ENCODE data around the gene SLN. TPM values are rescaled to one million over a fixed set of nuclear protein-coding genes. Genes with fewer than 3 reads are reported as not detected.
A peak's percentile ranks its signal among the peaks of the same experiment; 100 is the strongest.

Gene SLN
- total RNA-seq, 1 donor from 2014 or later = 0.92 TPM

- no peaks in the 10 kb centered on the region for H3K9me3 ChIP-seq
These were observed 20.3 kb upstream of the SLN start for GRCh38 chr11:107731941-107732688.

GRCh38 chr11:107722662-107723061, 10.8 kb upstream of the SLN start:
- intact Hi-C loops (cut with DNase I) = no loop called here

More at GRCh38 chr11:107731941-107732688, 20.3 kb upstream of the SLN start:
- Histone ChIP-seq H3K27ac (no peak overlapping the region), H3K27me3 (ENCODE audit: low read depth) (no peaks in the 10 kb centered on the region), H3K36me3 (no peaks in the 10 kb centered on the region), H3K4me1 (no peaks in the 10 kb centered on the region), H3K4me3 (no peak overlapping the region)
- TF ChIP-seq CTCF (IDR thresholded peaks at IDR 0.05) = no peak
- intact Hi-C loops (cut with DNase I) = no loop called here
- ATAC-seq (no peak), DNase-seq (no peak)

GRCh38 chr11:107721207-107721606, 9.4 kb upstream of the SLN start:
- no peak overlapping the region for H3K27ac ChIP-seq
- no peak for TF ChIP-seq CTCF (IDR thresholded peaks at IDR 0.05)
- H3K9me3 ChIP-seq = no peaks in the 10 kb centered on the region
- no peaks in the 10 kb centered on the region for H3K4me1 ChIP-seq
- H3K4me3 ChIP-seq = no peak overlapping the region
- H3K36me3 ChIP-seq = no peaks in the 10 kb centered on the region
- ATAC-seq (no peak), DNase-seq (no peak)
- intact Hi-C loops (cut with DNase I) = no loop called here
- no peaks in the 10 kb centered on the region for H3K27me3 ChIP-seq (ENCODE audit: low read depth)

More at GRCh38 chr11:107722662-107723061, 10.8 kb upstream of the SLN start:
- Histone ChIP-seq H3K36me3 (no peaks in the 10 kb centered on the region), H3K4me1 (no peaks in the 10 kb centered on the region), H3K9me3 (no peaks in the 10 kb centered on the region), H3K27me3 (ENCODE audit: low read depth) (no peaks in the 10 kb centered on the region), H3K27ac (no peak overlapping the region), H3K4me3 (no peak overlapping the region)
- ATAC-seq (peak in 1 of 2 donors; percentile 37), DNase-seq (no peak)
- TF ChIP-seq CTCF (IDR thresholded peaks at IDR 0.05) = no peak

- H3K27ac ChIP-seq = no peak overlapping the region
- DNase-seq (no peak), ATAC-seq (no peak)
- H3K27me3 ChIP-seq (ENCODE audit: low read depth) = peaks cover 5% of the 10 kb centered on the region
- no peaks in the 10 kb centered on the region for H3K36me3 ChIP-seq
- intact Hi-C loops (cut with DNase I) = no loop called here
- TF ChIP-seq CTCF (IDR thresholded peaks at IDR 0.05) = no peak
- H3K4me3 ChIP-seq = no peak overlapping the region
- no peaks in the 10 kb centered on the region for H3K4me1 ChIP-seq
- no peaks in the 10 kb centered on the region for H3K9me3 ChIP-seq
These were observed 8.5 kb upstream of the SLN start for GRCh38 chr11:107720303-107720774.

- ATAC-seq (no peak), DNase-seq (no peak)
- intact Hi-C loops (cut with DNase I) = no loop called here
These were observed 7.9 kb upstream of the SLN start for GRCh38 chr11:107719557-107720302.

More at GRCh38 chr11:107719557-107720302, 7.9 kb upstream of the SLN start:
- Histone ChIP-seq H3K27ac (no peak overlapping the region), H3K4me1 (no peaks in the 10 kb centered on the region), H3K27me3 (ENCODE audit: low read depth) (peaks cover 5% of the 10 kb centered on the region), H3K9me3 (no peaks in the 10 kb centered on the region), H3K36me3 (no peaks in the 10 kb centered on the region), H3K4me3 (no peak overlapping the region)
- TF ChIP-seq CTCF (IDR thresholded peaks at IDR 0.05) = no peak
